ENCODE results near the gene TANC1.

- TF ChIP-seq SIN3A (IDR thresholded peaks at IDR 0.05; ENCODE audit: borderline replicate concordance, insufficient read depth, low read length) (no peak), POLR2AphosphoS5 (IDR thresholded peaks at IDR 0.05; ENCODE audit: low read depth, low read length) (no peak), REST (IDR thresholded peaks at IDR 0.05; ENCODE audit: insufficient read depth in 1 of 2, low read depth in 2 of 2, low read length in 2 of 2) (no peak), TAF1 (IDR thresholded peaks at IDR 0.05; ENCODE audit: borderline replicate concordance, insufficient read depth, low read length) (no peak), FOXP2 (optimal IDR thresholded peaks at IDR 0.05; ENCODE audit: borderline replicate concordance, extremely low read depth, extremely low read length, insufficient read depth) (no peak)
Observed at GRCh38 chr2:159090514-159091201, 122.2 kb downstream of the TANC1 start.

Data from PFSK-1 (cell line).